Memory B cell (primary cell): Measurements from ENCODE around the gene KCNC2.

Source experiments
- ATAC-seq: fragments of 150-1000 bp; cut with Tn5 transposase; 2 replicates; pipeline ENCODE4 v1.10.0; 2021; ENCODE audit warnings: low read depth, mild to moderate bottlenecking, moderate library complexity
- DNase-seq, 2 donors: peaks; one replicate each; pipeline ENCODE4 v3.0.0; 2022; ENCODE audit warnings: low spot score in 2 of 2
- H3K27ac Mint-ChIP-seq: one replicate; pipeline ENCODE4 v1.8.0; 2022; ENCODE audit warnings: mild to moderate bottlenecking, moderate library complexity, mixed read lengths
- H3K27me3 Mint-ChIP-seq: one replicate; pipeline ENCODE4 v1.8.0; 2022; ENCODE audit warnings: mixed read lengths
- H3K36me3 Mint-ChIP-seq: one replicate; pipeline ENCODE4 v1.8.0; 2022; ENCODE audit warnings: mild to moderate bottlenecking, mixed read lengths
- H3K4me1 Mint-ChIP-seq: one replicate; pipeline ENCODE4 v1.8.0; 2022; ENCODE audit warnings: mixed read lengths
- H3K4me3 Mint-ChIP-seq: one replicate; pipeline ENCODE4 v1.8.0; 2022; ENCODE audit warnings: mild to moderate bottlenecking, moderate library complexity, mixed read lengths
- H3K9me3 Mint-ChIP-seq: one replicate; pipeline ENCODE4 v1.8.0; 2022; ENCODE audit warnings: mixed read lengths

Gene KCNC2

DNA sequence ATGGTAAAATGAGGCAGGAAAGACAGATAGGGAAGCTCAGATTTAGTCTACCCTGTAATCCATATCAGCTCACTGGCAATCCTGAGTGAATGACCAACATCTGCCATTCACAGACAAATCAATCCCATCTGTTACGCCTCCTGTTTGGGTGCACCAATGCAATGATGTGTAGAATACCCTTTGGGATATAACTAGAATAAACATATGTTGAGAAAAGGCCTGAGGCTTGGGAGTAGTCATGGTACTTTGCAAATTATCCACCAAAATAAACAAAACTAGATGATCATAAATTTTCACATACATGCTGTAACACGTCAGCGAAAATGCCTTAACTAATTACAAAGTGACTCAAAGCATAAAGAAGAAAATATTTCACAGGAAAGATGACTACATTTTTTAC, 78.8 kb downstream of the KCNC2 start:
- no peak for DNase-seq
- no peaks in the 10 kb centered on the region for H3K4me1 Mint-ChIP-seq
- no peak overlapping the region for H3K4me3 Mint-ChIP-seq
- ATAC-seq = no peak
- H3K9me3 Mint-ChIP-seq = peaks cover 3% of the 10 kb centered on the region
- H3K36me3 Mint-ChIP-seq = no peaks in the 10 kb centered on the region
- H3K27ac Mint-ChIP-seq = no peak overlapping the region
- no peaks in the 10 kb centered on the region for H3K27me3 Mint-ChIP-seq

DNA sequence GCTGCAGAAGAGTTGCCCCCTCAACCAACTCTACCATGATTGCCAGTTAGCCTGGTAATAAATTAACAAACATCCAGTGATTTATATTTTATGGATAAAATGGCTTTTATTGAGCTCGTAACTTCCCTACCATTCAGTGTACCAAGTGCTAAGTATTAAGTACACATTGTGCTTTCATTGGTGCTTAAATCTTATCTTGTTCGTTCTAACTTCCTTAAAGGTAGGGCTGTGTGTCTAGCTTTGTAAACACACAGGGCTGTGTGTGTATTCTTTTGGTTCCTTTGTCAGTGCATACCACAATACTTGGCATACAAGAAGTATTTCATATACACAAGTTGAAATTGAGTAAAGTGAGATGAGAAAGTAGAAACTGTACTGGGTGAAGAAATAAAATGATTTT, 80.4 kb downstream of the KCNC2 start:
- H3K27me3 Mint-ChIP-seq = no peaks in the 10 kb centered on the region
- peaks cover 3% of the 10 kb centered on the region for H3K9me3 Mint-ChIP-seq
- no peaks in the 10 kb centered on the region for H3K36me3 Mint-ChIP-seq
- no peaks in the 10 kb centered on the region for H3K4me1 Mint-ChIP-seq
- no peak for ATAC-seq
- H3K4me3 Mint-ChIP-seq = no peak overlapping the region
- no peak for DNase-seq
- H3K27ac Mint-ChIP-seq = no peak overlapping the region

DNA sequence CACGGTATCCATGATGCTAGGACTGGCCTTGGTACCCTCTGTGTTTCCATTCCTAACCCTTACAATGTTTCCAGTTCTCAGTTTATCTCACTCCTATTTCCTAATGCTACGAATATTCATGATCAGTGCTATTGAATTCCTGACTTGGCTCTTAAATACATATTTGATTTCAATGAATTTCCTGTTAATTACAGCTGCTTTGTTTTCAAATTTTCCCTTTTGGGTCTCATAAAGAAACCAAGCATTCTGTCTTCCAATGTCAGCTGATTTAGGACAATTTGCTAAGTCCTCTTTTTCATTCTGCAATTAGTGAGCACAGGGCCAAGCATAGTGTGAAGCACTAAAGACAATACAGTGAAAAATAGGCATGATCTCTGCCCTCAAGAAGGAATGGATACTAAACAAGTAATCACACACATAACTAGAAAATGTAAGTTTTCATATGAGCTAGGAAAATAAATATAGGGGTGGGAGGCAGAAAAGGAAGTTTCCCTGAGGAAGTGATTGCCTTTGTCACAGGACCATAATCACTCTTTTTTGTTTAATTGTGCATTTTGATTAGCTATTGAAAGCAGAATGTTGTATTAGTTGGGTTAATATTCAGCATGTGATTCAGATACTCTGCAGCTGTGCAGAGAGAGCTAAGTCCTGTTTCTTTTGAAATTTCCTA, 88.5 kb downstream of the KCNC2 start:
- DNase-seq (no peak), ATAC-seq (no peak)
- no peaks in the 10 kb centered on the region for H3K4me1 Mint-ChIP-seq
- no peaks in the 10 kb centered on the region for H3K36me3 Mint-ChIP-seq
- no peaks in the 10 kb centered on the region for H3K27me3 Mint-ChIP-seq
- H3K9me3 Mint-ChIP-seq = no peaks in the 10 kb centered on the region
- H3K27ac Mint-ChIP-seq = no peak overlapping the region
- no peak overlapping the region for H3K4me3 Mint-ChIP-seq

DNA sequence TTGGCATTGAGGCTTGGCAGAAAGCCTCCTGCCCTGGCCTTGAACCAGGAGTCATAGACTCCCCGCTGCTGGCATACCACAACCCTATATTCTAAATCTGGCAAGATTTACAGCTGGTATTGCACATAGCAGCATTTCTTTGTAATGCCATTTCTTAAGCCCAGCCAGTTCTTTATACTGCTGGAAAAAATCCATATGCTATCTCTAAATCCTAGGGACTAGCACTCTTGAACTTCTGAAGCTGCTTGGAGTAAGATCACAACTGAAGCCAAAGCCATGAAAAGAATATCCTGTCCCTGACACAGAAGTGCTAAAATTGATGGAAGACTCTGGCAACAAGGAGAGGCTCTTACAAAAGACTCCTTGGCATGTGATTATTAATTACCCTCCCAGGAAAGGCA, 89.3 kb downstream of the KCNC2 start:
- Mint-ChIP-seq H3K36me3 (no peaks in the 10 kb centered on the region), H3K4me3 (no peak overlapping the region), H3K27ac (no peak overlapping the region), H3K9me3 (no peaks in the 10 kb centered on the region), H3K4me1 (no peaks in the 10 kb centered on the region), H3K27me3 (no peaks in the 10 kb centered on the region)
- ATAC-seq = no peak
- no peak for DNase-seq

DNA sequence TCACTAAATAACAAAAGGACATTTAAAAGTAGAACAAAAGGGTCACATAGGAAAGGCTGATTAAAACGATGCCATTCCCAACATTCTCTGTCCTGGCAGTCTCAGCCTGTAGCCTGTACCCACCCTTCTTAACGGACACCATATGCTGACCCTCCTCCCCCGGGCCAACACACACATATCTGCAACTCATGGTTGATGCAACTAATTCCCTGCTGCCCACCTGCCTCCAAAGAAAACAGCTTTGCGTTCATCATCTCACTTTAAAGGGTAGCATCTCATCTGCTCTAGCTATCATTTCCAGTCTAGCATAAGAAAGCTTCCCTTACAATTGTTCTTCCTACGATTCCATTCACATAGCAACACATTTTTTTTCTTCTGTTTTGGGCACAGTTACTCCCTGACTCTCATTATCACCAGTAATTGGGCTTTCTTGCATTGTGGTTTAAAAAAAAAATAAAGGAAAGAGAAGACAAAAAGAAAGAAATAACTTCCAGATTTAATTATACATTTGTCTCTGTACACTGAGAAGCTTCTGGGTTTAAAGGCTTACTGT, 92.9 kb downstream of the KCNC2 start:
- no peaks in the 10 kb centered on the region for H3K36me3 Mint-ChIP-seq
- no peak overlapping the region for H3K4me3 Mint-ChIP-seq
- H3K27ac Mint-ChIP-seq = no peak overlapping the region
- H3K9me3 Mint-ChIP-seq = no peaks in the 10 kb centered on the region
- no peaks in the 10 kb centered on the region for H3K4me1 Mint-ChIP-seq
- ATAC-seq (no peak), DNase-seq (no peak)
- H3K27me3 Mint-ChIP-seq = no peaks in the 10 kb centered on the region

DNA sequence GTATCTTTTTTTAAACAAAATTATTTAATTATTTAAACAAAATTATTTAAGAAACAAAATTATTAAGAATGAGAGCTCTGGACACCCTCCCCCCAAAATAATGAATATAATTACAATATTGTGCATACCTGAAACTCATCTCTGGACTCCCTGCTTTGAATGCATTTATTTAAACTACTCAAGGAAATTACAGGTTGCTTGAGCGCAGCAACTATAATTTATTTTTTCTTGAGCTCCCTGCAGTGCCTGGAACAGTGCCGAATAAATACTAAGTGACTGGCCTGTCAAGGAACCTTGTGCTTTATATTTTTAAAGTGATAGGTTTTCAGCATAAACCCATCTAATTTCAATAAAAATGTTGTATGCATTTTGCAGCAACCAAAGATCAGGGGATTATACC, 93.9 kb downstream of the KCNC2 start:
- no peak for ATAC-seq
- Mint-ChIP-seq H3K9me3 (no peaks in the 10 kb centered on the region), H3K36me3 (no peaks in the 10 kb centered on the region), H3K4me1 (no peaks in the 10 kb centered on the region), H3K27ac (no peak overlapping the region), H3K4me3 (no peak overlapping the region), H3K27me3 (no peaks in the 10 kb centered on the region)
- no peak for DNase-seq

DNA sequence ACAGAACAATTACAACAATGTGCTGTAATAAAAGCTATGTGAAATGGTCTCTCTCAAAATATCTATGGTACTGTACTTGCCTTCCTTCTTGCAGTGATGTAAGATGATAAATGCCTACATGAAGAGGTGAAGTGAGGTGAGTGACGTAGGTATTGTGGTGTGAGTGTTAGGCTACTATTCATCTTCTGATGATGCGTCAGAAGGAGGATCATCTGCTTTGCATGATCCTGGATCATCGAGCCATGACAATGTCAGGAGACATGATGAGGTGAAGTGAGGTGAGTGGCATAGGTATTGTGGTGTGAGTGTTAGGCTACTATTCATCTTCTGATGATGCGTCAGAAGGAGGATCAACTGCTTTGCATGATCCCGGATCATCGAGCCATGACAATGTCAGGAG, 105.8 kb downstream of the KCNC2 start:
- ATAC-seq (no peak), DNase-seq (no peak)
- no peaks in the 10 kb centered on the region for H3K27me3 Mint-ChIP-seq
- H3K36me3 Mint-ChIP-seq = no peaks in the 10 kb centered on the region
- H3K9me3 Mint-ChIP-seq = peaks cover 1% of the 10 kb centered on the region
- H3K4me3 Mint-ChIP-seq = no peak overlapping the region
- no peak overlapping the region for H3K27ac Mint-ChIP-seq
- H3K4me1 Mint-ChIP-seq = no peaks in the 10 kb centered on the region

DNA sequence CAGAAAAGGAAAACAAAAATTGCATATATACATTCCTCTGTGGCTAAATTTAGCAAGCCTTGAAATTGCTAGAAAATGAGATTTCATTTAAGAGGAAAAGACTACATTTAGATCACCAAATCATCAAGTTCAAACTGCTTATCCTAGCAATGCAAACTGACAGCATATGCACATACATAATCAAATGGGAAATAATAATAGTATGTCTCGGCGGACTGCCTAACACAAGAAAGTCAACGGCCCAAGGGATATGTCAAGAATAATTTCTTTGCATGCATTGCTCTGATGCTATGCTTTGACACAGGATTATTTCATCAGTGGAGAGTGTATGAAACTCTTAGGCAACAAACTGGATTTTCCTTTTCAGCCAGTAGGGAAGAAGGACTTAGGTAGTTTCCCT, 107.9 kb downstream of the KCNC2 start:
- H3K4me1 Mint-ChIP-seq = no peaks in the 10 kb centered on the region
- DNase-seq (no peak), ATAC-seq (no peak)
- H3K4me3 Mint-ChIP-seq = no peak overlapping the region
- H3K9me3 Mint-ChIP-seq = no peaks in the 10 kb centered on the region
- H3K27me3 Mint-ChIP-seq = no peaks in the 10 kb centered on the region
- H3K27ac Mint-ChIP-seq = no peak overlapping the region
- H3K36me3 Mint-ChIP-seq = no peaks in the 10 kb centered on the region

DNA sequence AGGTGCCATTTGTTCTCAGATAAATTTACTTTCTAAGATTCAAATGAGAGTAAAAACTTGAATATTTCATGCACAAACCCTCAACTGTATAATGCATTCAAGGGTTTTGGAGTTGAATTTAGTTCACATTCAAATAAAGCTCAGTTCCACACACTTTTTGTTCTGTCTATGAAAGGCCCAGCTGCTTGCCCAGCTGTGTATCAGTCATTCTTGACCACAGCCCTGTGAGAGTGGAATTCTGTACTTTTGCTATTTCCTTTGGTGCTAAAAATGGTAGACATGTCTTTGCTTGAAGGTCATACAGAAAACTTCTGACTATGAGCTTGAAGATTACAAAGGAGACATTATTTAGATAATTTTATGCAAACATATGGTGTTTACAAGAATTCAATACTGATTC, 110.4 kb downstream of the KCNC2 start:
- H3K36me3 Mint-ChIP-seq = no peaks in the 10 kb centered on the region
- H3K27me3 Mint-ChIP-seq = no peaks in the 10 kb centered on the region
- no peaks in the 10 kb centered on the region for H3K9me3 Mint-ChIP-seq
- no peaks in the 10 kb centered on the region for H3K4me1 Mint-ChIP-seq
- no peak for DNase-seq
- no peak for ATAC-seq
- H3K4me3 Mint-ChIP-seq = no peak overlapping the region
- H3K27ac Mint-ChIP-seq = no peak overlapping the region

DNA sequence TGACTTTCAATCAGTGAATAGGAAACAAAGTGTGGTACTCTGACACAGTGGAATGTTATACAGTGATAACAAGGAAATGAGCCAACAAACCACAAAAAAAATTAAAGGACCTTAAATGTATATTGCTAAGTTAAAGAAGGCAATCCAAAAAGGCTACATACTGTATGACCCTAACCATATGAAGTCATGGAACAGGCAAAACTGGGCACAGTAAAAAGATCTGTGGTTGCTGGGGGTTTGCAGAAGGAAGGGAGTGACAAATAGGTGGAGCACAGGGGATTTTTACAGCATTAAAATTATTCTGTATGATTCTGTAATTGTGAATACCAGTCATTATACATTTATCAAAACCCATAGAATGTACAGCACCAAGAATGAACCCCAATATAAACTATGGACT, 112.6 kb downstream of the KCNC2 start:
- no peak overlapping the region for H3K4me3 Mint-ChIP-seq
- H3K36me3 Mint-ChIP-seq = no peaks in the 10 kb centered on the region
- no peaks in the 10 kb centered on the region for H3K9me3 Mint-ChIP-seq
- DNase-seq (no peak), ATAC-seq (no peak)
- no peaks in the 10 kb centered on the region for H3K27me3 Mint-ChIP-seq
- H3K4me1 Mint-ChIP-seq = no peaks in the 10 kb centered on the region
- H3K27ac Mint-ChIP-seq = no peak overlapping the region

DNA sequence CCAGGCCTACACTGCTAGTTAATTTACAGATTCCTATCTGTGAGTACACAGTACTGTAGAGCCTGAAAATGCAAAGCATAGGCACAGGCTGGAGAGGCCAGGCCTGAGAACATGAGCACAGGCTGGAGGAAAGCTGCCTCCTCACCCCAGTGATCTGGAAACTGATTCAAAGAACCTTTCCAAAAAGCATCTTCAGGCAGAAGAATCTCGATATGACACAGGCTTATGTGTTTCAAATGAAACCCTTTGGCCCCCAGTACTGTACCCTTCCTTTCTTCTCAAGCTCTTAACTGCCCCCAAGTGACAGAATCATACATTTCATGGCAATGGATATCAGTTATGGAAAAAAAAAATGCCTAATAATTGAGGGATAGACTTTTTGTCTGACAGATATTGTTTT, 122.0 kb downstream of the KCNC2 start:
- ATAC-seq (no peak), DNase-seq (no peak)
- no peaks in the 10 kb centered on the region for H3K4me1 Mint-ChIP-seq
- H3K27ac Mint-ChIP-seq = no peak overlapping the region
- H3K36me3 Mint-ChIP-seq = no peaks in the 10 kb centered on the region
- H3K9me3 Mint-ChIP-seq = peaks cover 3% of the 10 kb centered on the region
- H3K27me3 Mint-ChIP-seq = no peaks in the 10 kb centered on the region
- no peak overlapping the region for H3K4me3 Mint-ChIP-seq

DNA sequence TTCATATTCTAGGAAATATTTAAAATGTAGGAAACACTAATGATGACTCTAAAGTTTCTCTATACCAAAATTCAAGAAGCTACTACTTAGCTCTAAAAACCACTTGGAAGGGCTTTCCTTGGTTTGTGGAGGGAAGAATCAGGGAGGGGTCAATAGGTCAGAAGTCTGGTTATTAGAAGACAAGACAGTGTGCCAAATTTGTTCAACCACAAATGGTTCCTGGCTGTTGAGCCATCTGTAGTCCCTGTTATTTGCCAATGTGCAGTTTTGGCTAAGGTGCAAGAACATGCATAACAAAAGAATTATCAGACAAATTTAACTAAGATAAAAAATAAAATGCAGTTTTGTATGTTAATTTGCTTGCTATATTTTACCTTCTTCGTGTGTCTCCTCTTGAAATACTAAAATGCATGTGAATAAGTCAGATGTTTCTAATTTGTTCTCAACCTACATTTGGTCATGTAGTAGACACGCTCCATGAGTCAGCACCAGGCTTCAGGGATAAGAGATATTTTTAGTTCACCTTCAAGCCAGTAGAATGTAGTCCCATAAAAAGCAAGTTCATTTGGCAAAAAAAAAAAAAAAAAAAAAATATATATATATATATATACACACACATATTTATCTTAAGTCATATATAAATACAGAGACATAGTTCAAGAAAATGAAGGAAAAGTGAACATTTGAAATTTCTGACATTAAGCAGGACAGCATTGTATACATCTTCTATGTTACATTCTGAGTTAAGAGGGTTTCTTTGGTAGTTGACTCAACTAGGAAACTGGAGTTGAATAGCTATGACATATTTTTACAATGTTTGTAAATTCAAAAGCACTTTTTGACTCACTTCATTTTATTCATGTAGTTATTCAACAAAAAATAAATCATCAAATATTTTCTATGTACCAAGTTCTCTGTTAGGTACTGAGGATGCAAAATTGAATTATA, 123.3 kb downstream of the KCNC2 start:
- Mint-ChIP-seq H3K36me3 (no peaks in the 10 kb centered on the region), H3K4me3 (no peak overlapping the region), H3K27me3 (no peaks in the 10 kb centered on the region), H3K4me1 (no peaks in the 10 kb centered on the region), H3K27ac (no peak overlapping the region), H3K9me3 (peaks cover 3% of the 10 kb centered on the region)
- DNase-seq (no peak), ATAC-seq (no peak)

DNA sequence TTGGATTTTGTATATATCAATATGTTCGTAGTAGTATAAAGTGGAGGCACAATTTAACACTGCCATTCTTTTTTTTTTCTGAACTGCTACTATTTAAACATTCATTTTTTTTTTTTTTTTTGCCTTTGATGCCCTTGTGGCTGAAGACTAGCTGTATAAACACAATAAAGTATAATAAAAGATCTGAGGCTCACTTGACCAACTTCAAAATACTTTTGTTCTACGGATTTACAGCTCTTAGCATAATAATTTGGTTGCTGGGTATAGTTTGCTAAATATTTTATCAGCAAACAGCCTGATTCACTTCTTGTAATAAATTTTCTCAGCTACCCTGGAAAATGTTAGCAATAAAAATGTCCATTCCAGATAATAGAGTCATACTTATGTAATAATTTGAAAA, 128.3 kb downstream of the KCNC2 start:
- Mint-ChIP-seq H3K4me3 (no peak overlapping the region), H3K36me3 (no peaks in the 10 kb centered on the region), H3K4me1 (no peaks in the 10 kb centered on the region), H3K9me3 (peaks cover 3% of the 10 kb centered on the region), H3K27me3 (no peaks in the 10 kb centered on the region), H3K27ac (no peak overlapping the region)
- DNase-seq = no peak
- no peak for ATAC-seq

DNA sequence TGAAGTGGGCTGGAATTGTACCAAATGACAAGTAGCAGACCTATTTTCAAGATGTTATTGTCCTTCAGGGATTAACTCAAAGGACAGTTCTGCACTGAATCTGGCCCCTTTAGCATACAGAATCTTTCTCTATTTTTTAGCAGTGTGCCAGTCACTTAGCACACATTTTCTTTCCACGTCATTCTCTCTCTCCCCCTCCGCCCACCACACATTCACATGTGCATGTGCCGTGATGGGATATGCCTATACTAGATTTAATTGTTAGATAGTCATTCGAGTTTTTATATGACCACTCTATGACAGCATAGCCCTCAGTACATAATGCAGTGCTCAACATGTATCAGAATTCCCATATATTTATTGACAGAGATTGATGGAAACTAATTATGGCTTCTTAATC, 129.1 kb downstream of the KCNC2 start:
- Mint-ChIP-seq H3K27ac (no peak overlapping the region), H3K9me3 (peaks cover 3% of the 10 kb centered on the region), H3K4me1 (no peaks in the 10 kb centered on the region), H3K27me3 (no peaks in the 10 kb centered on the region), H3K36me3 (no peaks in the 10 kb centered on the region), H3K4me3 (no peak overlapping the region)
- no peak for DNase-seq
- ATAC-seq = no peak
